ENCODE measurements around the gene IRS2.

DNA sequence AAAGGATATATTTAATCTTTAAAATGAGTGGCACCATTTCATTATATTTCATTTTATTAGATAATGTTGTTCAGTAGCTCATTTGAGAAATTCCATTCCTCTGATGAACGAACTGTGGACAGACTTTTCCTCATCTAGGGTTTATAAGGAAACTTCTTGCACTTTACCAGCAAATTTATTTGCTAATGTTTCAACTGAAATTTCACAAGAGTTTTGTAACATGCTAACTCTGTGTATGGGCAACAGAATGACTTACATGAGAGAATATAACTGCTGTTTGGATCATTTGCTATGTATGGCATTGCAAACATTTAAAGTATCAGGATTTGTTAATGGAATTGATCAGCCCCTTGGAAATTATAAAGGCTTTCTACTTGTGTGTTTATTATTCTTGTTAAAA is 3.7 kb upstream of the IRS2 start:
- TF ChIP-seq, protein P1, sequence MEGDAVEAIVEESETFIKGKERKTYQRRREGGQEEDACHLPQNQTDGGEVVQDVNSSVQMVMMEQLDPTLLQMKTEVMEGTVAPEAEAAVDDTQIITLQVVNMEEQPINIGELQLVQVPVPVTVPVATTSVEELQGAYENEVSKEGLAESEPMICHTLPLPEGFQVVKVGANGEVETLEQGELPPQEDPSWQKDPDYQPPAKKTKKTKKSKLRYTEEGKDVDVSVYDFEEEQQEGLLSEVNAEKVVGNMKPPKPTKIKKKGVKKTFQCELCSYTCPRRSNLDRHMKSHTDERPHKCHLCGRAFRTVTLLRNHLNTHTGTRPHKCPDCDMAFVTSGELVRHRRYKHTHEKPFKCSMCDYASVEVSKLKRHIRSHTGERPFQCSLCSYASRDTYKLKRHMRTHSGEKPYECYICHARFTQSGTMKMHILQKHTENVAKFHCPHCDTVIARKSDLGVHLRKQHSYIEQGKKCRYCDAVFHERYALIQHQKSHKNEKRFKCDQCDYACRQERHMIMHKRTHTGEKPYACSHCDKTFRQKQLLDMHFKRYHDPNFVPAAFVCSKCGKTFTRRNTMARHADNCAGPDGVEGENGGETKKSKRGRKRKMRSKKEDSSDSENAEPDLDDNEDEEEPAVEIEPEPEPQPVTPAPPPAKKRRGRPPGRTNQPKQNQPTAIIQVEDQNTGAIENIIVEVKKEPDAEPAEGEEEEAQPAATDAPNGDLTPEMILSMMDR (IDR thresholded peaks at IDR 0.05) = no peak
- TF ChIP-seq, protein P2, sequence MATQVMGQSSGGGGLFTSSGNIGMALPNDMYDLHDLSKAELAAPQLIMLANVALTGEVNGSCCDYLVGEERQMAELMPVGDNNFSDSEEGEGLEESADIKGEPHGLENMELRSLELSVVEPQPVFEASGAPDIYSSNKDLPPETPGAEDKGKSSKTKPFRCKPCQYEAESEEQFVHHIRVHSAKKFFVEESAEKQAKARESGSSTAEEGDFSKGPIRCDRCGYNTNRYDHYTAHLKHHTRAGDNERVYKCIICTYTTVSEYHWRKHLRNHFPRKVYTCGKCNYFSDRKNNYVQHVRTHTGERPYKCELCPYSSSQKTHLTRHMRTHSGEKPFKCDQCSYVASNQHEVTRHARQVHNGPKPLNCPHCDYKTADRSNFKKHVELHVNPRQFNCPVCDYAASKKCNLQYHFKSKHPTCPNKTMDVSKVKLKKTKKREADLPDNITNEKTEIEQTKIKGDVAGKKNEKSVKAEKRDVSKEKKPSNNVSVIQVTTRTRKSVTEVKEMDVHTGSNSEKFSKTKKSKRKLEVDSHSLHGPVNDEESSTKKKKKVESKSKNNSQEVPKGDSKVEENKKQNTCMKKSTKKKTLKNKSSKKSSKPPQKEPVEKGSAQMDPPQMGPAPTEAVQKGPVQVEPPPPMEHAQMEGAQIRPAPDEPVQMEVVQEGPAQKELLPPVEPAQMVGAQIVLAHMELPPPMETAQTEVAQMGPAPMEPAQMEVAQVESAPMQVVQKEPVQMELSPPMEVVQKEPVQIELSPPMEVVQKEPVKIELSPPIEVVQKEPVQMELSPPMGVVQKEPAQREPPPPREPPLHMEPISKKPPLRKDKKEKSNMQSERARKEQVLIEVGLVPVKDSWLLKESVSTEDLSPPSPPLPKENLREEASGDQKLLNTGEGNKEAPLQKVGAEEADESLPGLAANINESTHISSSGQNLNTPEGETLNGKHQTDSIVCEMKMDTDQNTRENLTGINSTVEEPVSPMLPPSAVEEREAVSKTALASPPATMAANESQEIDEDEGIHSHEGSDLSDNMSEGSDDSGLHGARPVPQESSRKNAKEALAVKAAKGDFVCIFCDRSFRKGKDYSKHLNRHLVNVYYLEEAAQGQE (IDR thresholded peaks at IDR 0.05; ENCODE audit: insufficient read depth in 1 of 2, low read depth in 2 of 2, low read length in 1 of 2) = no peak
- no peak for TF ChIP-seq POLR2AphosphoS5 (IDR thresholded peaks at IDR 0.05; ENCODE audit: low read depth, low read length)
- no peak for TF ChIP-seq SIN3A (IDR thresholded peaks at IDR 0.05; ENCODE audit: borderline replicate concordance, insufficient read depth, low read depth, low read length)
- no peak for TF ChIP-seq TCF7L2 (IDR thresholded peaks at IDR 0.05; ENCODE audit: low read depth, low read length)
